Activated CD8-positive, alpha-beta memory T cell treated with anti-CD3 and anti-CD28 coated beads, Interleukin-2, amount 50 U/mL, for 1 hour (primary cell): ENCODE measurements around the gene IREB2.
"Not testable (repeated sequence)": the region's sequence is repeated elsewhere in the genome, so short reads cannot be mapped to it uniquely, and the experiment has no call there.

Source experiments
- DNase-seq: peaks from one replicate; pipeline ENCODE4 v3.0.0-alpha.2; 2020; ENCODE audit errors: extremely low read depth

IREB2 gene

DNA sequence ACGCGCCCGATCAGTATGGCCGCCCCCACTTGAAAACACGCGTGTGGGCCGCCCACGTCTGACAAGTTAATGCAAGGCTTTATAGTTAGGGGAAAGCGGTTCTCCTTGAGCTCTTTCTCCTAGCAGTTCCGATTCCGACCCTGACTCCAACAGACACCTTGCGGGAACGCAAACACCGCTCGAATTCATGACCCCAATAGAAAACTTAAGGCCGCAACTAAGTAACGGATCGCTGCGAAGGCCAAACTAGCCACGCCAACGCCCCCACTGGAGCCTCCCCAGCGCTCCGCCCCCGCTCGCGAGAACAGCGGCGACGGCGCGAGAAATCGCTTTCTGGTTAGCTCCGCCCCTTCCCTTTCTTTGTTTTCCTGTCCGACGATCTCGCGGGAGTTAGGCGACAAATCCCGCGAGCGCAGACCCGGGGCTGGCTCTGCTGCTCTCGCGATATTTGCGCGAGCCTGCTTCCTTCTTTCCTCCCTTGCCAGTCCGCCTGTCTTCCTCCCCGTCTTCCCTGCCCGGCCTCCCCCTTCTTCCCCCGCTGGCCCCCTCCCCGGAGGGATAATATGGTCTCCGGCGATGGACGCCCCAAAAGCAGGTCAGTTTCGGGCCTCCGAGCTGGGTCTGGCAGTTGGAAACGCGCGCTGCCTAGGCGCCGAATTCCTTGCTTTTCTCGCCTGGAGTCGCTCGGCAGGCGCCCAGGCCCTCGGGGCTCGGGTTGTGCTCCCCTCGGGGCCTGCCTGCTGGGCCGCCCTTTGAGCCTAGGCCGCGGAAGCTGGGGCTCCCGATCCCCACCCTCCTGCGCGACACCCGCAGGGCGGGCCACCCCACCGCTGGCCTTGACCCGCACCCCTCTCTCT lies at the start of gene IREB2:
Gene IREB2 (plus strand): TSS at position 455 of the 857 bp plus-strand sequence. CDS start 122 bp downstream, at position 577.
- peak; percentile 95 for DNase-seq

DNA sequence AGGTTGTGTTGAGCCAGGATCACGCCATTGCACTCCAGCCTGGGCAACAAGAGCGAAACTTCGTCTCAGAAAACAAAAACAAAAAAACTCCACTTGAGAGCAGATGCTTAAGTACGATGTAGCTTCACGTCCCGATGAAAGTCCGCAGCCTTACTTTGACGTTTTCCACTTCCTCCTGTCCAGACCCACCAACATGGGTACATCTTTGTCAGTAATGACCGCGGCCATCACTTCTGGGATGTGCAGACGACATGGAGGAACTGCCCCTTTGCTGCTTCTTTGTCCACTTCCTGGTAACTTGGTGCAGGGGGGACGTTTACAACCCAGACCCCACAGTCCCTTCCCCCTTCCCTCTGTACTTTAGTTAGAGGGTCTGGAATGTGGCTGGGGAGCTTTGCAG lies 49.2 kb upstream of the IREB2 start:
- DNase-seq, result no peak

DNA sequence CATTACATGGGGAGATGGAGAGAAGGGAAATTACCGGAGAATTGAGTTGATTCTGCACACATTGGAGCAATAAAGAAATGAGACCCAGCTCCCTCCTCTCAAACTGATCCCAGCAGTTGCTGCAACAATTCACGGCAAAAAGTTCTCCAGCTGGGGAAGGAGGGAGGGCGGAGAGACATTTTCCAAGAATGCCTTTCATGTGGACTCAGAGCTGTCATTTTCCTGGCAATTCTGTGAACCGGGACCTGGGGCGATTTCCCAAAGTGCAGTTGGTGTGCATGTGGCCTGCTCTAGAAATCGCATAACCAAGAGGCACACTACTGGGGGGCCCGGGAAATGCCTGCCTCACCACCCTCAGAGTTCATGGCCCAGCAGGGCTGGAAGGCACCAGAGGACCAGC lies 48.7 kb upstream of the IREB2 start:
- no peak for DNase-seq

GRCh38 chr15:78389738-78390137 lies 48.3 kb upstream of the IREB2 start:
- DNase-seq, result no peak

DNA sequence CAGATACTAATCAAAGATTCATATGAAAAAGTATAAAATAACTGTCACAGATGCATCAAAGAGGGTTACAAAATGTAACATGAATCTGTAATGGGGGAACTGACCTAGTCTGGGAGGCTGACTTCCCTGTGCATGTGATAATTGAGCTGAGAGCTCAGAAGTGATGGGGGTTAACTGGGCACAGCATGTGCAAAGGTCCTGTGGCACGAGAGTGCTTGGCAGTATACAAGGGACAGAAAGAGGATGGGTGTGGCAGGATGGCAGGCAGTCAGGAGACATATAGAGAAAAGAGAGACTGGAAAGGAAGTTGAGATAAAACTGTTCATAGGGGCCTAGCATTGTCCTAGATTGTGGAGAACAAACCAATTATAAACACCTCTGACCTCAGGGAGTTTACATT lies 47.8 kb upstream of the IREB2 start:
- no peak for DNase-seq

GRCh38 chr15:78390826-78391225 lies 47.2 kb upstream of the IREB2 start:
- no peak for DNase-seq

GRCh38 chr15:78391781-78392180 lies 46.2 kb upstream of the IREB2 start:
- no peak for DNase-seq

GRCh38 chr15:78392430-78392829 lies 45.6 kb upstream of the IREB2 start:
- DNase-seq, result no peak

- no peak for DNase-seq
Measured at GRCh38 chr15:78393137-78393536, 44.9 kb upstream of the IREB2 start.

GRCh38 chr15:78394026-78394425 lies 44.0 kb upstream of the IREB2 start:
- DNase-seq, result no peak

DNA sequence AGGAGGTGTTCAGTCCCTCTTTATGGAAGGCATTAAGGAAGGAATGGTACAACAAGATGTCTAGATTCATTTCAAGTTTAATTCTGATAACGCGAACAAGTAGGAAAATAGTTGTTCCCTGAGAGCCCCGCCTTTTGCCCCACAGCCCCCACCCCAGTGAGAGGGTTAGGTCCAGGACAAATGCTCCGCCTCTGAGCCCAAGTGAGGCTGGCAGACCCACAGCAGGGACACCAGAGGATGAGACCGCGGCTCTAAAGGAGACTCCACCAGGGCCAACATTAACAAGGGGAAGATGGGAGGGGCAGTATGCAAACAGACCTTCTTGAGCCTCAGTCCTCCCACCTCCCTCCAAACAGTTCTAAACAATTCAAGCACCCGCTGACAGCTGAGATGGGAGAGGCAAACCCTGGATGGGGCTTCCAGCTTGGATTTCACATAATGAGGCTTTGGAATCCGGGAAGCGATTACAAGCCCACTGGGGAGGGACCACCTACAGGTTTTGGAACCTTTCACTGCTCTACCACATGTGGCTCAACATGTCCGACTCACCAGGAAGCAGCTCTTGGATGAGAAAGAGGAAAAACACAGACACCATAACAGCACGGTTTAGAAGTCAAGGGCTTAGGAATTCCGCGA lies 42.9 kb upstream of the IREB2 start:
- DNase-seq, result no peak

DNA sequence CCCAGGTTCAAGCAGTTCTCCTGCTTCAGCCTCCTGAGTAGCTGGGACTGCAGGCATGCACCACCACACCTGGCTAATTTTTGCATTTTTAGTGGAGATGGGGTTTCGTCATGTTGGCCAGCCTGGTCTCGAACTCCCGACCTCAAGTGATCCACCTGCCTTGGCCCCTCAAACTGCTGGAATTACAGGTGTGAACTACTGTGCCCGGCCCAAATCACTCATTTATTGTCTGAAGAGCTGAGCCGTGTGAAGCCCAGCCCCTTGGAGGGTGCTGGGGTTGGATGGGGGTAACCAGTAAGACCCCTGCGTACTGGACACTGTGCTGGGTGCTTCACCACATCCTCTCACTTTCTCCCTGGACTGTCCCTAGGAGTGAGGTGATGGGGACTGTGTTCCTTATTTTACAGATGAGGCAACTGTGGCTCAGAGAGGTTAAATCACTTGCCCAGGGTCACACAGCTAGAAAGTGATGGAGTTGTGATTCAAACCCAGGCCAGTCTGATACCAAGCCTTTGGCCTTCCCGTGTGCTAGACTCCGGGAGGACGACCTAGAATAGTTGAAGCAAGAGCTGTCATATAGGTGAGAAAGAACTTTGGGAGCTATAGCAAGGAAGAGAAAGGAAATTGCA lies 41.7 kb upstream of the IREB2 start:
- DNase-seq, result no peak

GRCh38 chr15:78396976-78397375 lies 41.0 kb upstream of the IREB2 start:
- DNase-seq, result no peak

DNA sequence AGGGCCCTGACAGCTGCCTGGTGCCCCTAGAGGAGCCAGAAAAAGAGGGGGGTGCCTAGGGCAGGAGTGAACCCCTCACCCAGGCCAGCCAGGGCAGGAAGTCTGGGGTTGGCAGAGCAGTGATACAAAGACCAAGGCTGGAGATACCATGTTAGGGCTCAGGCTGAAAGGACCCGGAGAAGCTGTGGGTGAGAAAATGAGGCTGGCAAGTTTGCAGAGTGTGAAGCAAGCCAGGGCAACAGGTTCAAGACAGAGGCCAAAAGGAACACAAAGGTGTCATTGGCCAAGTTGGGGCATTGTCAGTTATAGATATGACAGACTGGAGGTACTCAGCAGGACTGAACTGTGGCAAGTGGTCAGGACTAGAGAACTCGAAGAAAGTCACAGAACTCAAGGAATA lies 40.6 kb upstream of the IREB2 start:
- DNase-seq, result no peak

GRCh38 chr15:78398076-78398825 lies 39.8 kb upstream of the IREB2 start:
- no peak for DNase-seq

DNA sequence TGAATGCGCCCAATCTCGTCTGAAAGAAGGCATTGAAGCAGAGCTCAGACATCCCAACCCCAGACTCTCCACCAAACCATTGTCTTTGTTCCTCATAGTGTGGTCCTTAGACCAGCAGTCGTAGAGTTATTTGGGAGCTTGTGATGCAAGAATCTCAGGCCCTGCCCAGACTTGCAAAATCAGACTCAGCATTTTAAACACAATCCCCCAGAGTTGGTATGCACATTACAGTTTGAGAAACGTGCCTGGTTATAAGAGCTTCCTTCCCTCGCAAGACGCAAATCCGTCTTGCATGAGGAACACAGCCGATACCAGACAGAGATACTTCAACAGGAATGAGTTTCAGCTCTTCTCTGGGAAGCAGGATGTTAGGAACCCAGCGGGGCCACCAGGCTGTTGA lies 38.9 kb upstream of the IREB2 start:
- DNase-seq, result no peak

DNA sequence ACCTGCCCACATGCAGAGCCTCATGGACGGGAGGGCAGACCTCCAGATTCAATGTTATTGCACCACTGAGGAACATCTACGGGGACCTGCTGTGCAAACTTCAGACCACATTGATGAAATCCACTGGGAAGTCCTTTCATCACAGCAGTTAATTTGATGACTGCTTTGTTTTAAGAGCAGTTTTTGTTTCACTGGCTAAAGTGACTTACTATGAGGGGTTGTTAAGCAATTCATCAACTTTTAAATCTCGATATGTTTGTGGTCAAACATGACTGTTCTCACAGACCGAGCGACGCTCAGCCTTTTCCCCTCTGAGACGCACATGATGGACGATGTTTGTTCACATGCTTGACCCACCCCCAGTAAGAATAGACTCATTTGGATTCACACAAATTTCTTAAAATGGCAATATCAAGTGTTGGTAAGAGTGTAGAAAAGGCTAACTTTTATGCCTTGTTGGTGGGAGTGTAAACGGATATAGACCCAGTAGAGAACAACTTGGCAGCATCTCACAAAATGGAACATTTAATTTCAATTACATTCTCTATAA lies 35.9 kb upstream of the IREB2 start:
- DNase-seq, result no peak

- no peak for DNase-seq
Measured at GRCh38 chr15:78404125-78404524, 33.9 kb upstream of the IREB2 start.

DNA sequence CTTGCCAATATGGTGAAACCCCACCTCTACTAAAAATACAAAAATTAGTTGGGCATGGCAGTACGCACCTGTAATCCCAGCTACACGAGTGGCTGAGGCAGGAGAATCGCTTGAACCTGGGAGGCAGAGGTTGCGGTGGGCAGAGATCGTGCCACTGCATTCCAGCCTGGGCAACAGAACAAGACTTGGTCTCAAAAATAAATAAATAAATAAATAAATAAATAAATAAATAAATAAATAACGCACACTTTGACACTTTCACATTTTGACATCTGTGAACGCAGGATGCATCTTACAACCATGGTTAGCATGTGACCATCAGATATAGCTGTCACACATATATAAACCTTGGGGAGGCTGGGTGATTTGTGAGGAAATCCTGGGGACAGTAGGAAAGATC lies 33.2 kb upstream of the IREB2 start:
- not testable (repeated sequence) for DNase-seq

DNA sequence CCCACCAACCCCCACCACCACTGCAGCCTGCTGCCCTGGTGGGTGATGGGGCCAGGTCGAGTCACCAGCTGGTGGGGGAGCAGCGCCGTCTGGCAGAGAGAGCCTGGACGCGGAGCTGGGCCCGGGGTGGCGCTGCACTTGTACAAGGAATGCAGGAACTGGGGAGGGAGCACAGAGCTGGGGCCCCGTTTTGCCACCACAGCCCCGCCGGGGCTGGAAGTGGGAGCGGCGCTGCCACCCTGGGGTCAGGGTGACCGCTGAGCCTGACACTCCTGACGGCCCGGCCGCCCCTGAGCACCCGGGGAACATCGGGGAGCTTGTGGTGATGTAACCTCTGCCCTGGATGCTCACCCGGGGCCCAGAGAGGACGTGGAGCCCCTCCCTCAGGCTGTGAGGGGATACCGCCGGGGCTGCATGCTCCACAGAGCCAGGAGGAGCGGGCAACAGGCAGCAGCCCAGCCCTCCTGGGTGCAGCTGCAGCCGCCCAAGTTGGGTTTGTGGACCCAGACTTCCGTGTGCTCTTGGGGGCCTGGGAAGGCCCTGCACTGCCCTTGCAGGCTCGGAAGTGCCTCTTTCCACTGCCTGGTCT lies 32.6 kb upstream of the IREB2 start:
- DNase-seq, result no peak

DNA sequence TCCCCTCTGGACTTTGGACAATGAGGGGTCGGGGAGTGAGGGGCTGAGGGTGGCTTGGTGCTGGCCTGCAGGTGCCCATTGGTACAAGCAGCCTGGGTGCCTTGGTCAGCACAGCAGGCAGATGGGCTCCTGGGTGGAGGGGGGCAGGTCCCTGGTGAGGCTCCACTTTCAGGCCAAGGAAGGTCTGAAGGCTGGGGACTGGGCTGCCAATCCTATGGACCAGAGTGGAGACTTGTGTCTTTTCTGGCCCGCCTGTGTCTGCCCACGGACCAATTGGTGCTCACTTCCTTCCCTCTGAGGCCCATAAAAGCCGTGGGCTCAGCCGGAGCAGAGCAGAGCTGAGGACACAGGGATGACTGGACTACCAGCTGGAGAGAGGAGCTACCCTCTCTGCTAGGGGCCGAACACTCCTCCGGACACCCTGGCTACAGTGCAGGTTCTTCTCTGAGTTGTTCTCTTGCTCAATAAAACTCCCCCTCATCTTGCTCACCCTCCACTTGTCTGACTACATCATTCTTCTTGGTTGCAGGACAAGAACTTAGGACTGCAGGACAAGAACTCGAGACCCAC lies 31.9 kb upstream of the IREB2 start:
- DNase-seq, result no peak
